ENCODE data around the gene EMP1. TPM values are rescaled to one million over a fixed set of nuclear protein-coding genes. Genes with fewer than 3 reads are reported as not detected.
A peak's percentile ranks its signal among the peaks of the same experiment; 100 is the strongest.

The EMP1 gene
- 100 to 1,000 TPM; 106 to 123 (median 109) TPM for polyA plus RNA-seq (ENCODE audit: insufficient read length in 3 of 3)

DNA sequence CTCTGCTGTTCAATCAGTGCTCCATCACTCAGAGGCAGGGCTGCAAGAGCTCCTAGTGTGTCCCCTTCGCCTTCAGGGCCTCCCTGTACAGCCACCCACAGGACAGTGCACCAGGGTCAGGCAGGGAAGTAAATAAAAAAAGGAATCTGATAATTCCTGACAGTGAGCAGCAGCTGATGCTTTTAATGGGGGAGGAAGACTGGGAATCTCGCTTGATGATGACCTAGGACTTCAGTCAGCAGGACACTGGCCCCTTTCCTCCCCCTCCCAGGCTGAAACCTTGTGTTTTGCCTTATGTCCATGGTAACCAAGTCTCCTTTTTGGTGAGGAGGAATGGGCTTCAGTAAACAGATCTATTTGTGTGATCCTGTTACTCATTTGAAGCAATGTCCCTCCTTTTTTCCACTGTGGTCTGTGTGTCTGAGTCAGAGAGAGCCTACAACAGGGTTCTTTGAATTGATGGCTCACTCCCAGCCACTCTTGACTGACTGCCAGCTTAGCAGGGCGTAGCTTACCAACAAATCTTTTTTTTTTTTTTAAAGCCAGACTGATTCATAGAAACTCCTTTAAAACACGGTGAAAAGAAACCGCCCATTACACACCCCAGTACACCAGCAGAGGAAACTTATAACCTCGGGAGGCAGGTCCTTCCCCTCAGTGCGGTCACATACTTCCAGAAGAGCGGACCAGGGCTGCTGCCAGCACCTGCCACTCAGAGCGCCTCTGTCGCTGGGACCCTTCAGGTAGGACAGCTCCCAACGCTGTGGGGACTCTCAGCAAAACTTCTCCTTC is at the start of gene EMP1:
TSS of gene EMP1 (plus strand) at position 597 of the 792 bp plus-strand sequence. CDS start 14,785 bp downstream, outside the sequence.
- peak in 2 of 3 donors; percentile 80 to 81 for DNase-seq (ENCODE audit: low read depth in 3 of 3, low spot score in 2 of 3)

- DNase-seq (ENCODE audit: low read depth in 3 of 3, low spot score in 2 of 3) = no peak
Observed at GRCh38 chr12:13147688-13148484, 48.6 kb upstream of the EMP1 start.

GRCh38 chr12:13148485-13148847 is 48.1 kb upstream of the EMP1 start:
- no peak for DNase-seq (ENCODE audit: low read depth in 3 of 3, low spot score in 2 of 3)

DNA sequence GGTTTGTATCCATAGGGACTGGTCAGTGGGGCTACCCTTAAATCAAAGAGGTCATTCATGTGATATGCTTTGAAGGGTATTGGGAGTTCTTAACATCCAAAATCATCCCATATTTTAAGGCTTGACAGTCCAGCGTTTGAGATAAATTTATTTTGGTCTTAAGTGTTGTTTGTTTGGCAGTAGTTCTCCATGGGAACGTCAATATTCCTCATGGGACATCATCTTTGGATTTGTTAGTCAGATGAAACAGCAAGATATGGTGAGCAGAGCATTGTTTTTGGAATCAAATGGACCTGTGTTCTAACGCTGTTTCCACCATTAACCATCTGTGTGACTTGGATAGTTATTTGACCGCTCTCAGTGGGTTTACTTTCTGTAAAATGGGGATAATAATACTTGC is 47.1 kb upstream of the EMP1 start:
- no peak for DNase-seq (ENCODE audit: low read depth in 3 of 3, low spot score in 2 of 3)

DNA sequence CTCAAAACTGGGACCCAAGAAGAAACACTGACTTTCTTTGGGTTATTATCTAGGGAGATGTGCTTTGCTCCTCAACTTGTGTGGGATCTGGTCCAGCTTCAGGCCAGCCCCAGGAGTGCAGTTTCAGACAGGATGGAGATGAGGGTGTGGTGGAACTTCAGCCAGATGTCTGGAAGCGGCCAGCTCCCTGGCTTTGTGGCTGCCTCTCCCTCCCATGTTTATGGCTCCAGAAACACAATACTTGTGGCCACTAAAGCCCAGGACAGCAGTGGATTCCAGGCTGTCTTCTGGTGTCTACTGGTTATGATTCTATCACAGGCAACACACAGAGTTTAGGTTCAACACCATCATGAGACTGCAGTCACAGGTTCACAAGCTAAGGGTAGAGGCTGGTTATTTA is 44.2 kb upstream of the EMP1 start:
- DNase-seq (ENCODE audit: low read depth in 3 of 3, low spot score in 2 of 3) = no peak

- no peak for DNase-seq (ENCODE audit: low read depth in 3 of 3, low spot score in 2 of 3)
Observed at GRCh38 chr12:13152756-13153155, 43.8 kb upstream of the EMP1 start.

DNA sequence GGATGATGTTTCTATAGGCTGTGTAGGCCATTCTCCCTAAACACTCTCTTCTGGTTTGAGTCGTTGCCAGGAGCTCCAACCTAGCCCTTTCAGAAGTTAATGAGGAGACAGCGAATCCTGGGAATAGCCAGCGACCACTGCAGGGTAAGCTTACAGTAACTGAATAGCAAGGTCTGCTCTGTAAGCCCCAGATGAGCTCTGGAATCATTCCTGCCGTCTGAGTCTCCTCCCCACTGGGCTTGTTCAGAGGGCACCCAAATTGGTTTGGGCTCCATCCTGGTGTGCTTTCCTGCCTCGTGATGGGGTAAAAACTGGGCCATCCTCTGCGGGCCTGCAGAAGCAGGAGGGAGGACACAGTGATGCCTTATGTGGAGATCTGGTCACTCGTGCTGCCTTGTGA is 43.3 kb upstream of the EMP1 start:
- no peak for DNase-seq (ENCODE audit: low read depth in 3 of 3, low spot score in 2 of 3)

DNA sequence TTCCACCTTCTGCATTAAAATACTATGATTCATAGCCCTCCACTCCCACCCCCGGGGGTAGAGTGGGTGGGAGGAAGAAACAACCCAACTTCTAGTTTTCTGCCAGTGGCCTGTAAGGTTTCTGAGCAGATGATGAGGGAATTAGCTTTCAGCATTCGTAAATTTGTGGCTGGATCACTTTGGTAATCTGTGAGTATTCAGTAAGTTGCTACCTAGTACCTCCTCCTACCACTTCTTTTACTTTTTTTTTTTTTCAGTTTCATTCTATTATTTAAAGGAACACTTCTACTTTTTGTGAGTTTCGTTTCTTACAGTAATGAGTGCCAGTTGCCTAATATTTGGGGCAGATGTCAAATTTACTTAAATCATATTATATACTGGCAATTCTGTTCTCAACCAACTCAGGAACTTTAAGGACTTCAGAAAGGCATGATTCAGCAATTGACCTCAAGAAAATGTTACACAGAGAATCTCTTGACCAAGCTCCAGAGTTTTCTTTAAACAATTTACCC is 42.4 kb upstream of the EMP1 start:
- DNase-seq (ENCODE audit: low read depth in 3 of 3, low spot score in 2 of 3) = no peak

GRCh38 chr12:13154831-13155230 is 41.7 kb upstream of the EMP1 start:
- no peak for DNase-seq (ENCODE audit: low read depth in 3 of 3, low spot score in 2 of 3)

DNA sequence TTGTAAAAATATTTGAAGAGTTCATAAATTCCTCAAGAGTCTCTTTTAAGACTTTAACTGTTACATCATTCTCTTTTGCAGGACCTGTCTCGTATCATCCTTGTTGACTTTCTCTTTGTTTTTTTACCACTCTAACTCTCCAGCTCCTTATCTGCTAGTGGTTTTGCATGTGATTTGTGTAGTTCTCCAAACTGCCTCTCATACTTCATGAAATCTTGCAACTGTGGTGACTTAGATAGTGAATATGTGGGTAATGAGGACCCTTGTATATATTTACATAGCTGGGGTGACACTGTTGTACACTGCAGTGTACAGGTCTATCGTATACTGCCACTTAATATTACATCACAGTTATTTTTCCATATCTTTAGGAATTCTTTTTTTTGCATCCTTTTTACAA is 40.2 kb upstream of the EMP1 start:
- DNase-seq (ENCODE audit: low read depth in 3 of 3, low spot score in 2 of 3) = no peak

DNA sequence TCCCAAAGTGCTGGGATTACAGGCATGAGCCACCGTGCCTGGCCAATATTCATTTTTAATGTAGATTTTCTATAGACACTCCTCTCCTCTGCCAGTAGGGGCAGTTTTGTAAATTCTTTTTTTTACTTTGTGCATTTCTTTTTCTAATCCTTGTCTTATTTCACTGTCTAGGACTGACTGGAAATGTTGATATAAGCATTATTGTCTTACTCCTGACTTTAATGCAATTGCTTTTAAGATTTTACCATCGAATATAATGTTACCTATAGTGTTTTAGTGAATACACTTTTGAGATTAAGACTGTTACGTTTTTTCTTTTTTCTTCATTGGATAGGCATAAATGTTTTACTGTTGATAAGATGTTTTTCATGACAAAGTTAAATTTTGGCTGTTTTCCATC is 35.4 kb upstream of the EMP1 start:
- DNase-seq (ENCODE audit: low read depth in 3 of 3, low spot score in 2 of 3) = no peak

DNA sequence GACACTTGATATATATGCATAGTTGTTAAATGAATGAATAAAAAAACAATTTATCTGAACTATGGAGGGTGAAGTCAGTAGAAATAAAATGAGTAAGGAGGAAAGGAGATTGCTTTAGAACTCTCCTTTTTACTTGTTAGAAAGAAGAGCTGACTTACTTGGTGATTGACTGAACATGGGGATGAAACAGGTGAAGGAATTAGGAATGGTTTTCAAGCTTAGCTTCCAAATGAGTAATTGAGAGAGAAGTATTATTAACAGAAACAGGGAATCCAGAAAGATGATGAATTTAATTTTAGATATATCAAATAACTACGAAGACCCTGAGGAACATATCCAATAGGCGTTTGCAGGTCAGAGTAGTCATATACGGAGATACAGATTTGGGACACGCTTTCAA is 33.6 kb upstream of the EMP1 start:
- no peak for DNase-seq (ENCODE audit: low read depth in 3 of 3, low spot score in 2 of 3)

DNA sequence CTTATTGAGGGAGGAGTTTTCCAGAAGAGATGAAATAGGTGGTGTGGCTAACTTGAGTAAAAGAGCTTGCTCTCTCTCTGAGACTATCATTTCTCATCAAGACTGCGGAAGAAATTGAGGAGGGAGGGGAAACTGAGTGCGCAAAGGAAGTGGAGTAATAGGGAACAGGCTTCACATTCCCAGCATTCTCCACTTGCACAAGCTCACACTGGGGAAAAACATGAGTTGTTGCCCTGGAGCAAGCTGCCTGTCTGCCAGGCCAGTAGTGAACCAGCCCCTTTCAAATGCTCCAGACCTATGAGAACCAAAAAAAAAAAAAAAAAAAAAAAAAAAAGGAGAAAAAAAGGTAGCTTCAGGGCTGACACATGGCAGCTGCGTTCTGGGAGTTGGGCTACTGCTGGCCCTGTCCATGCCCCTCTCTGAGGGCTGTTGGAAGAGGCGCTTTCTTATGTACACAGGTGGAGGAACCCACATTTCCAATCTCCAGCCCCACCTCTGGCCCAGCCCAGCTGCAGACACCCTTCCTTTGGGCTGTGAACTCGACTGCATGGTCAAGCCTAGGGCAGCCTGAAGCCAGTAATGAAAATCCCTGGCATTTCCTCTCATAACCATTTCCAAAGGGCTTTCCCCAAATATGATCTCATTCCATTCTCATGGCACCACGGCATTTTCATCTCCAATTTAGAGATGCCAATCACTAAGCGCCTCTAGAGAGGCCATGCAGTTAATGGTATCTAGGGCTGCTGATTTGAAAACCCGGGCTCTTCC is 32.5 kb upstream of the EMP1 start:
- no peak for DNase-seq (ENCODE audit: low read depth in 3 of 3, low spot score in 2 of 3)

DNA sequence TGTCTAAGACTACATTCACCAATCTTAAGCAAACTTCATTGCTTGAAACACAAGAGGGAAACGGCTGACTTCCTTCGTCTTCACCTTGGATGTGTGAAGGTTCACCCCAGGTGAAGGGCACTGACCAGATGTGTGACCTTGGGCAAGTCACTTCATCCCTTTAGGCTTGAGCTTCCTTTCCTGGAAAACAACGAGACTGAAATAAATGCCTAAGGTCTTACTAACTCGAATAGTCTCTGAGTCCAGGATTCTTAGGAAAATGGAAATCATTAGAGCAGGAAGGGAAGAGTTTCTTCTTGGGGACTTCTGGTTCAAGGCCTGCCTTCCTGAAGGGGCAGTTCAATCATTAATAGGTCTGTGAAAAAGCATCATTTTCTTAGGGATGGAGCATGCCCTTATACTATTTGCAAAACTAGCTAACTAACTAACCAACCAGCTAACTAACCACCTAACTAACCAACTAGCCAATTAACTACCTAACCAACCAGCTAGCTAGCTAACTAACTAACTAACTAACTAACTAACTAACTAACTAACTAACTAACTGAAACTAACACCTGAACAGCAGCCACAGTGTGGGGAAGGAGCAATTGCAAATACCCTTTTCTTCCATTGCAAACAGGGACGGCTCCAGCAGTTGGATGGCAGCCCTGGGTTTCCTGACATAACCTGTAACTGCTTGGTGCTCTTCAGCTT is 31.5 kb upstream of the EMP1 start:
- DNase-seq (ENCODE audit: low read depth in 3 of 3, low spot score in 2 of 3) = no peak

DNA sequence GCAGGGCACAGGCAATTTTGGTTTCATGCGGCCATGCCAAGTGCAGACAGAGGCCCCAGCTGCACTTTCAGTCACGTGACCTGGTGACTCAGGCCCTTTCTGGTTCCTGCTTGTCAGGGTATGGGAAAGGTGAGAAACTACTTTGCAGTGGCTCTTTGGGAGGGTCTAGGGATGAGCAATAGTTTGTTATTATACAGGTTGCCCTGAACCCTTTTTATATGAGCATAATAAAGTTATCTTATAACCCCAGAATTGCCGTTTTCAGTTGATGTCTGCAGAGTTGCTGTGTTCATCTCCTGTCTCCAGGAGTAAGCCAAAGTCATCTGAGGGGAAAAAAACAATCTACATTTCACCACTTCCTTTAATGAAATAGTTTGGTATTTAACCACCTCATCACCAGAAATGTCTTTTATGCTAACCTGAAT is 30.9 kb upstream of the EMP1 start:
- DNase-seq (ENCODE audit: low read depth in 3 of 3, low spot score in 2 of 3) = no peak

- no peak for DNase-seq (ENCODE audit: low read depth in 3 of 3, low spot score in 2 of 3)
Observed at GRCh38 chr12:13167226-13167625, 29.3 kb upstream of the EMP1 start.

- no peak for DNase-seq (ENCODE audit: low read depth in 3 of 3, low spot score in 2 of 3)
Observed at GRCh38 chr12:13167906-13168305, 28.6 kb upstream of the EMP1 start.

DNA sequence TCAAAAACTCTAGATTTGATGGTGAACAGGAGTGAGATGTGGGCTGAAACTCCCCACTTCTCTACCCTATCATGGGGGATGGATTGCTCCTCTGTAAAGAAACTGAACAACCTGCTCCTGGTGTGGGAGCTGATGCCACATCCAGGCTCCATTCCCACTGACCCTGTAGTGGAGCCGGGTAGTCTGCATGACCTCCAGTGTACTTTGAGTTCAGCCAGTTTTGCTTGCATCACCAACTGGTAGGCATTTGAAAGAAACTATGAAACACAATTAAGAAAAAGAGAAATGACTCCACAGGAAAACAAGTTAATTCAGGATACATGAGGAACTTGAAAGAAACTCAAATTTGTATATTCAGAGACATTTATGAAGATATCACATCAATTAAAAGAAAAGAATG is 27.3 kb upstream of the EMP1 start:
- DNase-seq (ENCODE audit: low read depth in 3 of 3, low spot score in 2 of 3) = no peak

- DNase-seq (ENCODE audit: low read depth in 3 of 3, low spot score in 2 of 3) = no peak
Observed at GRCh38 chr12:13170892-13171490, 25.5 kb upstream of the EMP1 start.

All from right renal cortex interstitium (tissue), 3 donors.